Esophagus squamous epithelium (tissue), 4 donors: ENCODE measurements around the gene KLHL29.

Experiments
- CTCF ChIP-seq, 6 experiments: fragments of 450-650 bp in 4 of 6; fragments of 200-600 bp in 2 of 6; sonication (generic) in 2 of 6; IDR thresholded peaks; one replicate each; pipeline ENCODE4 v1.5.1; 2016 to 2019; ENCODE audit warnings: antibody characterized with exemption in 6 of 6, mild to moderate bottlenecking in 4 of 6, moderate library complexity in 4 of 6
- POLR2A ChIP-seq, 4 donors: fragments of 450-650 bp; IDR thresholded peaks; one replicate each; pipeline ENCODE4 v1.6.1; 2017; ENCODE audit warnings: antibody characterized with exemption in 4 of 4, mild to moderate bottlenecking in 4 of 4, moderate library complexity in 3 of 4

GRCh38 chr2:23705771-23706612, 321.0 kb downstream of the KLHL29 start:
- TF ChIP-seq POLR2A (IDR thresholded peaks at IDR 0.05) (no peak), CTCF (IDR thresholded peaks at IDR 0.05) (no peak)
